ENCODE measurements around the gene TLNRD1.

TLNRD1 gene

DNA sequence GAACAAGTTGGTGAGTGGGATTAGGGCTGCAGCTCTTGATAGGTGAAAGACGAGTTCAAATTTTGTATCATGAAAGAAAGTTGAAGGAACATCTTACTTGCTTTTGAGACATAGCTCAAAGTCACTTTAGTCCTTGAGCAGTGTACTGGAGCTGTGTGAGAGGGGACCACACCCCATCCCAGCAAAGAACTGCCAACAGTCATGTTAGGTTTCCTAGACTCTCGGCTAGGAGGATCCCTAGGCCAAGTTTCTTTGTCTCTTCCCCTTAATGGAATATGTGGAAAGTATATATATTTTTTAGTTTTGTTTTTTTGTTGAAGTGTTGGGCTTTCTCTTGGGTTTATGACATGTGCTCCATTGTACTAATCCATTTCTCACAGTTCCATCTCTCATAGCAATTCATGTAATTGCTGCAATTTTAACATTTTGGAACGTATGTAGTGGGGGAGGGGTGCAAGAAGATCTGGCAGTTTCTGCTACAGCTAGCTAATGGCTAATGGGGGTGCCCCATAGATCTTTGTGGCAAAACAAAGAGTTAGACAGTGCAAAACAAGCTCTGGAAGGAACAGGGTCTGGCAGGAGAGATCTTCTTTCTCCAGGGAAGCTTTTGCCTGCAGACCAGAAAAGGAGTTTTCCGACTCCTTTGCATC is 25.1 kb downstream of the TLNRD1 start:
- no peak for DNase-seq (ENCODE audit: low read depth in 2 of 2)

DNA sequence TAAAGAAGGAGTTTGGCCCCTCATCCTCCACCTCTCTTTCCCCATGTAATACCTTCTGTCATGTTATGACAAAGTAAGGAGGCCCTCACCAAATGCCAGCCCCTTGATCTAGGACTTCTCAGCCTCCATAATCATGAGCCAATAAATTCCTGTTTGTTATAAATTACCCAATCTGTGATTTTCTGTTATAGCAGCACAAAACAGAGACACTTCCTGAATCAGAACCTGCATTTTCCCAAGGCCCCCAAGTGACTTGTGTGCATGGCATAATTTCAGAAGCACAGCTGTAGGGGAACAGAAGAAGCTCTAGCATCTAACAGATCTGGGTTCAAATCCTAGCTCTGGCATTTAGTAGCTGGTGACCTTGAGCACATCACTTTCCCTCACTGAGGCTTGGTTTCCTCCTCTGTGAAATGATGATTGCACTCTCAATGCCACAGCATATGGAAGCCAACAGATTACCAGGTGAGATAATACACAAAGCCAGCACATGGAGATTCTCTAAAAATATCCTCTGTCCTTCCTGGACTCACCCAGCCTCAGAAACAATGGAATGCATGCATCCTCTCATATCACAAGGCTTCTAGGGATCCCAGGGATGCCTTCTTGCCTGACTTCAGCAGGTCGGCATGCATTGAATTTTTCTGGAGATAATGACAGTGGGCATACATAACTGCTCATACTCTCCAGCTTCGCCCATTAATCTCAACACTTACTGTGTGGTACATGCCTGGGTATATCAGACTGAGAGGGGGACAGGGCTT is 26.3 kb downstream of the TLNRD1 start:
- DNase-seq (ENCODE audit: low read depth in 2 of 2), result no peak

DNA sequence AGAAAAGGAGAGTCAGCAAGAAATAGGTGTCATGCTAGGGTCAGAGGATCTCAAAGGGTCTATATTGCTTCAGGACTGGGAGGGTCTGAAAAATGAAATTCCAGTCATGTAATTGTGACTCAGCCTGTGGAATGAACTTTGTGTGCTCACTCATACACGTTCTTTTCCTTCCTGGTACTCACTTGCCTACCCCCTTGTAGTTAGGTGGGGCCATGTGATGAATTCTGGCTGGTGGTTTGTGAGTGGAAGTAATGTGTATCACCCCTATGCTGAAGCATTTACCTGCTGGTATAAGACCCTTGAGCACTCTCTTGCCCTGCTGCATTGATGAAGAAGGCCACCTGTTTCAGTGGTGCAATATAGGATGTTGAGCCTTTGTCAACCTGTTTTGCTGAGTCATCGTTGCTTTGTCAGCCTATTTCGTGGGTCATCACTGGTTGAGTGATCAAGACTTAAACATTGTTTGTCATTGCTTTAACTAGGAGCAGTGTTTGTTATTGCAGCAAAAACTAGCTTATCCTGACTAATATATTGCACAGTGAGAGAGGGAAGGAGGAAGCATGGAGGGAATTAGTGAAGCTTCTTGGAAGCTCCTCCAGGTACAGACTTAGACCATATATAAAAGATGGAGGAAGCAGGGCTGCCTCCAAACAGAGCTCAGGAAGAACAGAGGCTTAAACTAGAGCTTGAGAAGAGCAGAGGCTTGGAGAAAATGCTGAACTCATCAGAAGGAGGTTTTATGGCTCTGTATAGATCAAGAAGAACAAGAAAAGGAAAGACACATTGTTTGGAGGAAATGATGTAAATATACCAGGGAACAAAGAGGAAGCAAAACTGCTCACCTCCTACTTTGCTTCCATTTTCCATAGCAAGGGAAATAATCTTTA is 28.9 kb downstream of the TLNRD1 start:
- DNase-seq (ENCODE audit: low read depth in 2 of 2), result no peak

- no peak for DNase-seq (ENCODE audit: low read depth in 2 of 2)
These were observed 29.6 kb downstream of the TLNRD1 start for GRCh38 chr15:81030301-81030750.

GRCh38 chr15:81031203-81031602 is 30.5 kb downstream of the TLNRD1 start:
- no peak for DNase-seq (ENCODE audit: low read depth in 2 of 2)

- no peak for DNase-seq (ENCODE audit: low read depth in 2 of 2)
These were observed 31.6 kb downstream of the TLNRD1 start for GRCh38 chr15:81032355-81032754.

GRCh38 chr15:81032818-81033217 is 32.1 kb downstream of the TLNRD1 start:
- DNase-seq (ENCODE audit: low read depth in 2 of 2), result no peak

- DNase-seq (ENCODE audit: low read depth in 2 of 2), result no peak
These were observed 32.8 kb downstream of the TLNRD1 start for GRCh38 chr15:81033508-81033907.

- DNase-seq (ENCODE audit: low read depth in 2 of 2), result no peak
These were observed 37.4 kb downstream of the TLNRD1 start for GRCh38 chr15:81037952-81038743.

- DNase-seq (ENCODE audit: low read depth in 2 of 2), result no peak
These were observed 38.4 kb downstream of the TLNRD1 start for GRCh38 chr15:81038975-81039607.

DNA sequence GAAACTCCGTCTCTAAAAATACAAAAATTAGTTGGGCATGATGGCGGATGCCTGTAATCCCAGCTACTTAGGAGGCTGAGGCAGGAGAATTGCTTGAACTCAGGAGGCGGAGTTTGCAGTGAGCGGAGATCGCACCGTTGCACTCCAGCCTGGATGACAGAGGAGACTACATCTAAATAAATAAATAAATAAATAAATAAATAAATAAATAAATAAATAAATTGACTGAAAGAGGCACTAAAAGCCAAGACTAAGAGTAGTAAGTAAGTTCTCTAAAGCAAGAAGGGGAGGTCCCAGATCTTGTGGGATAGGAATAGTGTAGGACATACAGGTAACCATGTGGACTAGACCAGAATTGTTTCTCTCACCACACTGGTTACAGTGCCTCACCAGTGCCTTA is 40.0 kb downstream of the TLNRD1 start:
- no peak for DNase-seq (ENCODE audit: low read depth in 2 of 2)

DNA sequence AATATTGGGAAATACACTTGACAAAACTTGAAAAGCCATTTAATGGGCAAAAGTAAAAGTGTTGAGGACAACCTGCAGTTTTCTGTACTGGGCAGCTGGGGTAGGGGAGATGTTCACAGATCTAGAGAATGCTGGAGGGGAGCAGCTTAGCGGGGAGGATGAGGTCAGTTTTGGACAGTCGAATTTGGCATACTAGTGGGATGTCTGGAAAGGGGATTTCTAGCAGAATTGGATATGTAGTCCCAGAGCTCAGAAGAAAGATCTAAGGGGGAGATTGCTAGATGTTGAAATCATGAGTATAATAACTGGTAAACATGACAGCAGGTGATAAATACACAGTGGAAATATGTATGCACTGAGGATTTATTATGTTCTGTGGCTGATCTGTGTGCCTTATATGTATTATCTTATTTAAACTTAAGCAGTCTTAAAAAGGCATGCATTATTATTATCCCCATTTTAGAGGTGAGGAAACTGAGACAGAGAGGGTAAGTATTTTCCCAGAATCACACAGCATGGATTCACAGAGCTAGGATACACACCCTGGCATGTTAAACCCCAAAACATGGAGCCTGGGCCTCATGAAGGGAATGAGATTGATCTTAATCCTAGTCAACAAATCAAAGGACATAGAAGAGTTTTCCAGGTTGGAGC is 42.7 kb downstream of the TLNRD1 start:
- DNase-seq (ENCODE audit: low read depth in 2 of 2), result no peak

DNA sequence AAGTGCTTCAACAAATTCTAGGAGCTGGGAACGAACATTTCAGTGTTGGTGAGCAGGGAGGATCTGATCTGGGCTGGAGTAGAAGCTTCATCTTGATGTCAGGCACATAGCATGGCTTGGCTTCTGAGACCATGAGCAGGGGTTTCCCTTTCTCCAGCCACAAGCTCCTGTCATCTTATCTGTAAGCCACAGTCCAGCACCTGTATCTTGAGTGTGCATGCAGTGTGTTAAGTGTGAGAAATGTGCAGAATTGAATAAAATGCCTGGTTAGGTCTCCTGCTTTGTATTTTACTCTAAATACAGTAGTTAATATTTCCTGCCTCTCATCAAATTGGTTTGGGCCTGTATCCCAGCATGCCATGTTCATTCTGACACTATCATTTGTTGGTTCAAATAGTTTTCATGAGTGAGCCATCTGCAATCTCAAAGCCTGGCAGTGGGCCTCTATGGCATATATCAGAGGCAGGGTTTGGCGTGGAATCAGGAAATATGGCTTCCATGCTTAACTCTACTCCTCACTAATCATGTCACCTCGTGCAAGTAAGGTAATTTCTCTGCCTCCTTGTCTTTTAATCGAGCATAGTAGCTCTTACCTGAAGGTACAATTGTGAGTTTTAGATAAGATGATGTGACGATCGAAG is 43.3 kb downstream of the TLNRD1 start:
- DNase-seq (ENCODE audit: low read depth in 2 of 2), result no peak

DNA sequence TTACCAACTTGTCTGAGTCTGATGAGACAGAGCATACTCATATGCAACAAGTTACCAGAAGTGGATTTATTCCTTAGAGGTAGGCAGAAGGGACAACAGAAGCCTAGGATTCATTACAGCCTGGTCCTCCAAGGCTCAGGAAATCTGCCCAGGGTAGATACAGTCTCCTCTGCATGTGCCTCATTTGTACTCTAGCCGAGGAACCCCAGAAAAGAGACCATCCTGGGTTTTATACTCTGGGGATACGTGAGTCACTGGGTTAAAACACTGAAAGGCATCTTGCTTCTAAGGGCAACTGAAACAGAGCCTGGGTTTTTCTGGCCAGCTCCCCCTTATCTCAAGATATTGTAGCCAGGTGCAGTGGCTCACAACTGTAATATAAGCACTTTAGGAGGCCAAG is 45.6 kb downstream of the TLNRD1 start:
- DNase-seq (ENCODE audit: low read depth in 2 of 2), result no peak

DNA sequence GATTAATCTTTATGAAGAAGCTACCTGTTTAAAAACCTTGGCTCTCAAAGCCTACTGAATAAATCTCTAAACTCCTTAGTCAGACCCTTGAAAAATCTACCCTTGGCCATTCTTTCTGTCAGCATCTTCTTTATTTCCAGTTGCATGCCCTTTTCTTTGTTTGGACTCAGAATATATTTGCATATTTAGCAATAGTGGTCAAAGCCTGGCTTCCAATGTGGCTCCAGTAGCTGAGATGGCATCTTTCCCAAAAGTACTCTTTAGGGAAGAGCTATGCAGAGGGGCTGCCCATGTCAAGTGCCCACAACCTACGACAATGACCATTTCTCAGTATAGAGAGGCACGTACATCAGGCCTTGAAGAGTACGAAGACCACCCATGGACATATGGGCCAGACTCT is 47.2 kb downstream of the TLNRD1 start:
- no peak for DNase-seq (ENCODE audit: low read depth in 2 of 2)

- DNase-seq (ENCODE audit: low read depth in 2 of 2), result no peak
These were observed 49.1 kb downstream of the TLNRD1 start for GRCh38 chr15:81049835-81050234.

- DNase-seq (ENCODE audit: low read depth in 2 of 2), result no peak
These were observed 49.5 kb downstream of the TLNRD1 start for GRCh38 chr15:81050259-81050658.

DNA sequence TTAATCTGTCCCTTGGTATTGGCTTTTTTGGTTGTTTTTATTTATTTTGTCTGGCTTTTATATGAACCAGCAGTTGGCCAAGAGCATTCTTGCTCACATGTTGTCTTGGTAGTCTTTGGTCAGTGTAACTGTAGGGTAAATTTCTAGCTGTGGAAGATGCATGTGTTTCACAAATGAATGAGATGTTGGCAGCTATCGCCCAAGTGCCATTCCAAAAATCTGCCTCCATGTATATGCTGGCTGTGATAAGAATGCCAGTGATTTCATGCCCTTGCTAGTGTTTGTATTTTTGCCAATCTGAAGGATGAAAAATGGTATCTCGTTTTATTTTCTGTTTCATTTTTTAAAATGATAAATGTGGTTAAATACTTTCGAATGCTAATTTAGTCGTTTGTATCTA is 50.1 kb downstream of the TLNRD1 start:
- no peak for DNase-seq (ENCODE audit: low read depth in 2 of 2)

DNA sequence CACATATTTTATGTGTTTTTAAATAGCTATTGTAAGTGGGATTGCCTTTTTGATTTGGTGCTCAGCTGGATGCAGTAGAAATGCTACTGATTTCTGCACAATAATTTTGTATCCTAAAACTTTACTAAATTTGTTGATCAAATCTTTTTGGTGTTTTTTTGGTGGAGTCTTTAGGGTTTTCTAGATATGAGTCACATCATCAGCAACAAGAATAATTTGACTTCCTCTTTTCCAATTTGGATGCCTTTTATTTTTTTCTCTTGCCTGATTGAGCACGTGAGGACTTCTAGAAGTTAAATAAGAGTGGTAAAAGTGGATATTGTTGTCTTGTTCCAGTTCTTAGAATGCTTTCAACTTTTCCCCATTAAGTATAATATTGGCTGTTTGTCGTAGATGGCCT is 51.3 kb downstream of the TLNRD1 start:
- no peak for DNase-seq (ENCODE audit: low read depth in 2 of 2)

GRCh38 chr15:81053621-81054020 is 52.9 kb downstream of the TLNRD1 start:
- no peak for DNase-seq (ENCODE audit: low read depth in 2 of 2)
